ENCODE measurements around the gene GPATCH1. TPM values are rescaled to one million over a fixed set of nuclear protein-coding genes. Genes with fewer than 3 reads are reported as not detected.

GPATCH1 gene
- total and polyA plus RNA-seq, 9 of the 15 experiments (the other 6 are each of a cell fraction or from before 2014, with no cell fraction given) = 3.7 to 9.7 (median 7.7) TPM

DNA sequence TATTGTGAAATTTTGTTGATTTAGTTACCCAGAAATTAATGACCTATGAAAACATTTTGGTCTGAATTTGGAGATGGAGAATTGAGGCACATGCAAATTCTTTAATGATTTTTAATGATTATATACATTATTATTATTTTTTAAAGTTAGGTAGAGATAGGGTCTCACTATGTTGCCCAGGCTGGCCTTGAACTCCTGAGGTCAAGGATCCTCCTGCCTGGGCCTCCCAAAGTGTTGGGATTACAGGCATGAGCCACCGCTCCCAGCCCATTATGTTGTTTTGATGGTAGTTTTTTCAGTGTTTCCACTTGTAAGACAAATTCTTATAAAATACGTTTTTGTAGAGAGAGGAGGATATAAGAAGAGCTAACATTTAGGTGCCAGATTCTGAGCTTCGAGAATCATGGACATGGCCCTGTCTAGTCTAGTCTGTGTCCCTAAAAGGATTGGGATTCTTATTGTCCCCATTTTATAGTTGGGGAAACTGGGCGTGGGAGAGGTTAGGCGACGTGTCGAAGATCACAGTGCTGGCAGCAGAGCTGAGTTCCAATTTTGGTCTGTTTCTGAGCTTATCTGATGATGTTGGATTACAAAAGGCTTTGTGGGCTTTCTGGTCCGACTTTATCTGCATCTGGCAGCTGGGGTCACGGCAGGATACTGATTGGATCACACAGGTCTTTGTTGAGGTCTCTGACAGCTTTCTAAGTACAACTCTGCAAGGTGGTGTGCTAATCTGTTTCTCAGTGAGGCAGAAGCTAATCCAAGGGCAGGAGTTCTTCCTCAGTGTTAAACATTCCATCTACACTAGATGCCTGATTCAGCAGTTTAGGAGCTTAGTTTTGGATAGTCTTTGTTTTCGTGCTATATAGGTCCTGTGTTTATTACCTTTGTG, 43.5 kb downstream of the GPATCH1 start (continued):
- TF ChIP-seq, protein P1, sequence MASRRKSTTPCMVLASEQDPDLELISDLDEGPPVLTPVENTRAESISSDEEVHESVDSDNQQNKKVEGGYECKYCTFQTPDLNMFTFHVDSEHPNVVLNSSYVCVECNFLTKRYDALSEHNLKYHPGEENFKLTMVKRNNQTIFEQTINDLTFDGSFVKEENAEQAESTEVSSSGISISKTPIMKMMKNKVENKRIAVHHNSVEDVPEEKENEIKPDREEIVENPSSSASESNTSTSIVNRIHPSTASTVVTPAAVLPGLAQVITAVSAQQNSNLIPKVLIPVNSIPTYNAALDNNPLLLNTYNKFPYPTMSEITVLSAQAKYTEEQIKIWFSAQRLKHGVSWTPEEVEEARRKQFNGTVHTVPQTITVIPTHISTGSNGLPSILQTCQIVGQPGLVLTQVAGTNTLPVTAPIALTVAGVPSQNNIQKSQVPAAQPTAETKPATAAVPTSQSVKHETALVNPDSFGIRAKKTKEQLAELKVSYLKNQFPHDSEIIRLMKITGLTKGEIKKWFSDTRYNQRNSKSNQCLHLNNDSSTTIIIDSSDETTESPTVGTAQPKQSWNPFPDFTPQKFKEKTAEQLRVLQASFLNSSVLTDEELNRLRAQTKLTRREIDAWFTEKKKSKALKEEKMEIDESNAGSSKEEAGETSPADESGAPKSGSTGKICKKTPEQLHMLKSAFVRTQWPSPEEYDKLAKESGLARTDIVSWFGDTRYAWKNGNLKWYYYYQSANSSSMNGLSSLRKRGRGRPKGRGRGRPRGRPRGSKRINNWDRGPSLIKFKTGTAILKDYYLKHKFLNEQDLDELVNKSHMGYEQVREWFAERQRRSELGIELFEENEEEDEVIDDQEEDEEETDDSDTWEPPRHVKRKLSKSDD (conservative IDR thresholded peaks at IDR 0.05; ENCODE audit: low read length) = no peak
- TF ChIP-seq HMGN3 (IDR thresholded peaks at IDR 0.05; ENCODE audit: borderline replicate concordance, extremely low read depth, insufficient read length, low read depth, low read length) (peak; percentile 99), ZNF77 (CRISPR knock-in tag; IDR thresholded peaks at IDR 0.05) (no peak), ZNF785 (CRISPR knock-in tag; IDR thresholded peaks at IDR 0.05) (no peak), ZNF717 (CRISPR knock-in tag; IDR thresholded peaks at IDR 0.05) (no peak), SMARCC2 (IDR thresholded peaks at IDR 0.05; ENCODE audit: low read depth) (peak; percentile 95), CREM (IDR thresholded peaks at IDR 0.05; ENCODE audit: low read depth) (peak; percentile 71), ZNF586 (CRISPR knock-in tag; conservative IDR thresholded peaks at IDR 0.05) (no peak), FOXK1 (CRISPR knock-in tag; IDR thresholded peaks at IDR 0.05; ENCODE audit: borderline replicate concordance) (no peak), ZNF140 (CRISPR knock-in tag; IDR thresholded peaks at IDR 0.05) (no peak), PYGO2 (tag; IDR thresholded peaks at IDR 0.05) (peak; percentile 68), HNRNPK (IDR thresholded peaks at IDR 0.05; ENCODE audit: low read depth, low read length, poor library complexity, severe bottlenecking) (no peak), NEUROD1 (IDR thresholded peaks at IDR 0.05; ENCODE audit: borderline replicate concordance, low read depth, low read length, partially characterized antibody) (peak; percentile 87), HOMEZ (CRISPR knock-in tag; IDR thresholded peaks at IDR 0.05) (no peak), ZBTB34 (CRISPR knock-in tag; IDR thresholded peaks at IDR 0.05) (no peak), HNRNPUL1 (IDR thresholded peaks at IDR 0.05; ENCODE audit: low read length) (no peak), RBM15 (IDR thresholded peaks at IDR 0.05; ENCODE audit: insufficient read depth, low read length) (no peak), ZC3H8 (IDR thresholded peaks at IDR 0.05) (no peak)
- TF ChIP-seq, protein P2, sequence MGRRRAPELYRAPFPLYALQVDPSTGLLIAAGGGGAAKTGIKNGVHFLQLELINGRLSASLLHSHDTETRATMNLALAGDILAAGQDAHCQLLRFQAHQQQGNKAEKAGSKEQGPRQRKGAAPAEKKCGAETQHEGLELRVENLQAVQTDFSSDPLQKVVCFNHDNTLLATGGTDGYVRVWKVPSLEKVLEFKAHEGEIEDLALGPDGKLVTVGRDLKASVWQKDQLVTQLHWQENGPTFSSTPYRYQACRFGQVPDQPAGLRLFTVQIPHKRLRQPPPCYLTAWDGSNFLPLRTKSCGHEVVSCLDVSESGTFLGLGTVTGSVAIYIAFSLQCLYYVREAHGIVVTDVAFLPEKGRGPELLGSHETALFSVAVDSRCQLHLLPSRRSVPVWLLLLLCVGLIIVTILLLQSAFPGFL (CRISPR knock-in tag; IDR thresholded peaks at IDR 0.05) = no peak
- TF ChIP-seq, protein P3, sequence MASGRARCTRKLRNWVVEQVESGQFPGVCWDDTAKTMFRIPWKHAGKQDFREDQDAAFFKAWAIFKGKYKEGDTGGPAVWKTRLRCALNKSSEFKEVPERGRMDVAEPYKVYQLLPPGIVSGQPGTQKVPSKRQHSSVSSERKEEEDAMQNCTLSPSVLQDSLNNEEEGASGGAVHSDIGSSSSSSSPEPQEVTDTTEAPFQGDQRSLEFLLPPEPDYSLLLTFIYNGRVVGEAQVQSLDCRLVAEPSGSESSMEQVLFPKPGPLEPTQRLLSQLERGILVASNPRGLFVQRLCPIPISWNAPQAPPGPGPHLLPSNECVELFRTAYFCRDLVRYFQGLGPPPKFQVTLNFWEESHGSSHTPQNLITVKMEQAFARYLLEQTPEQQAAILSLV (tag; IDR thresholded peaks at IDR 0.05) = no peak

Data from K562 (cell line).